Measurements from ENCODE around the gene NOB1. TPM values are rescaled to one million over a fixed set of nuclear protein-coding genes. Genes with fewer than 3 reads are reported as not detected.
A peak's percentile ranks its signal among the peaks of the same experiment; 100 is the strongest.

The NOB1 gene
- total and polyA plus RNA-seq, 2 donors (not counting 1 experiment from before 2014, with no cell fraction given): 42.3 to 44.9 TPM

DNA sequence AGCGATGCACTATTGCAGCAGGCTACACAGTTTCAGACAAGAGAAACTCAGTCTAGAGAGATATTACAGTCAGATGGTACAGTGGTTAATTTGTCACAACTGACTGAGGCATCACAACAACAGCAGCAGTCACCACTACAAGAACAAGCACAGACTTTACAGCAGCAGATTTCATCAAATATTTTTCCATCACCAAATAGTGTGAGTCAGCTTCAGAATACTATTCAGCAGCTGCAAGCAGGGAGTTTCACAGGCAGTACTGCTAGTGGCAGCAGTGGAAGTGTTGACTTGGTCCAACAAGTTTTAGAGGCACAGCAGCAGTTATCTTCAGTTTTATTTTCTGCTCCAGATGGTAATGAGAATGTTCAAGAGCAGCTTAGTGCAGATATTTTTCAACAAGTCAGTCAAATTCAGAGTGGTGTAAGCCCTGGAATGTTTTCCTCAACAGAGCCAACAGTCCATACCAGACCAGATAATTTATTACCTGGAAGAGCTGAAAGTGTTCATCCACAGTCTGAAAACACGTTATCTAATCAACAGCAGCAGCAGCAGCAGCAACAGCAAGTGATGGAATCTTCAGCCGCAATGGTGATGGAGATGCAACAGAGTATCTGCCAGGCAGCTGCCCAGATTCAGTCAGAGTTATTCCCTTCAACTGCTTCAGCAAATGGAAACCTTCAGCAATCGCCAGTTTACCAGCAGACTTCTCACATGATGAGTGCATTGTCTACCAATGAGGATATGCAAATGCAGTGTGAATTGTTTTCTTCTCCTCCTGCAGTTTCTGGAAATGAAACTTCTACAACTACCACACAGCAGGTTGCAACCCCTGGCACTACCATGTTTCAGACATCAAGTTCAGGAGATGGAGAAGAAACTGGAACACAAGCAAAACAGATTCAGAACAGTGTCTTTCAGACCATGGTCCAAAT lies 62.5 kb downstream of the NOB1 start:
- CTCF ChIA-PET: no interaction called here
- no peak for TF ChIP-seq EZH2 (IDR thresholded peaks at IDR 0.05; ENCODE audit: borderline replicate concordance, insufficient read depth, low read depth, low read length, poor library complexity, severe bottlenecking)
- TF ChIP-seq, protein P1, sequence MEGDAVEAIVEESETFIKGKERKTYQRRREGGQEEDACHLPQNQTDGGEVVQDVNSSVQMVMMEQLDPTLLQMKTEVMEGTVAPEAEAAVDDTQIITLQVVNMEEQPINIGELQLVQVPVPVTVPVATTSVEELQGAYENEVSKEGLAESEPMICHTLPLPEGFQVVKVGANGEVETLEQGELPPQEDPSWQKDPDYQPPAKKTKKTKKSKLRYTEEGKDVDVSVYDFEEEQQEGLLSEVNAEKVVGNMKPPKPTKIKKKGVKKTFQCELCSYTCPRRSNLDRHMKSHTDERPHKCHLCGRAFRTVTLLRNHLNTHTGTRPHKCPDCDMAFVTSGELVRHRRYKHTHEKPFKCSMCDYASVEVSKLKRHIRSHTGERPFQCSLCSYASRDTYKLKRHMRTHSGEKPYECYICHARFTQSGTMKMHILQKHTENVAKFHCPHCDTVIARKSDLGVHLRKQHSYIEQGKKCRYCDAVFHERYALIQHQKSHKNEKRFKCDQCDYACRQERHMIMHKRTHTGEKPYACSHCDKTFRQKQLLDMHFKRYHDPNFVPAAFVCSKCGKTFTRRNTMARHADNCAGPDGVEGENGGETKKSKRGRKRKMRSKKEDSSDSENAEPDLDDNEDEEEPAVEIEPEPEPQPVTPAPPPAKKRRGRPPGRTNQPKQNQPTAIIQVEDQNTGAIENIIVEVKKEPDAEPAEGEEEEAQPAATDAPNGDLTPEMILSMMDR (IDR thresholded peaks at IDR 0.05): no peak

More for the DNA sequence above, 62.5 kb downstream of the NOB1 start:
- peaks cover 5% of the 10 kb centered on the region for H3K79me2 ChIP-seq (ENCODE audit: control insufficient read depth, insufficient read depth, low read length)
- Mint-ChIP-seq H3K27ac (peak overlapping the region; percentile 43), H3K4me3 (no peak overlapping the region), H3K4me1 (peaks cover 16% of the 10 kb centered on the region), H3K9me3 (ENCODE audit: insufficient read depth) (no peaks in the 10 kb centered on the region), H3K27me3 (no peaks in the 10 kb centered on the region)
- H4K20me1 ChIP-seq (ENCODE audit: control insufficient read depth, insufficient read depth, low read length, poor library complexity, severe bottlenecking): no peaks in the 10 kb centered on the region
- intact Hi-C loops (cut with micrococcal nuclease): no loop called here
- peaks cover 12 to 56% of the 10 kb centered on the region in 2 experiments for H3K36me3 ChIP-seq (replicated peaks in 1 of 2; ENCODE audit: control extremely low read depth in 1 of 2, control insufficient read depth in 1 of 2, extremely low read depth in 1 of 2, insufficient read depth in 2 of 2, low read length in 1 of 2)
- ATAC-seq (ENCODE audit: low read depth) (no peak), DNase-seq (no peak)
- H3K9ac ChIP-seq (ENCODE audit: low read length): no peak overlapping the region
- H3K27me3 ChIP-seq (replicated peaks in 1 of 4; ENCODE audit: control extremely low read depth in 1 of 4, control insufficient read depth in 3 of 4, insufficient read depth in 4 of 4, low read length in 3 of 4): no peaks in the 10 kb centered on the region
- WGBS (ENCODE audit: insufficient coverage): 100% methylated on average over 2 of the region's 4 CpGs
- H3K4me2 ChIP-seq (replicated peaks; ENCODE audit: low read depth, low read length, poor library complexity, severe bottlenecking): no peak overlapping the region
- H3K27ac ChIP-seq (ENCODE audit: low read length in 2 of 2): peak overlapping the region in 1 of 2 donors; percentile 23
- H3K9me3 ChIP-seq (ENCODE audit: control extremely low read depth in 1 of 3, control insufficient read depth in 2 of 3, insufficient read depth in 1 of 3, low read length in 2 of 3): peaks cover 0 to 2% (median 0%) of the 10 kb centered on the region in 3 donors
- POLR2A ChIA-PET: no interaction called here
- H2AFZ ChIP-seq (ENCODE audit: insufficient read depth, low read depth, low read length, poor library complexity, severe bottlenecking): no peak overlapping the region
- H3K4me1 ChIP-seq (ENCODE audit: control insufficient read depth in 2 of 2, insufficient read depth in 2 of 2, low read length in 2 of 2): peaks cover 0 to 5% of the 10 kb centered on the region in 2 donors
- no peak overlapping the region for H3K4me3 ChIP-seq (ENCODE audit: control extremely low read depth in 1 of 5, extremely low read depth in 1 of 5, insufficient read depth in 1 of 5, low read depth in 2 of 5, low read length in 4 of 5)

Small RNA genes lying within 50 kb of the gene (small RNA-seq; reads per million reads assigned to genes)
- gene RF00091 (ENCODE audit: insufficient read length, low read depth, low replicate concordance): not detected

Other genes starting within 250 kb of the NOB1 start
- gene NFAT5, start 189.0 kb downstream of the NOB1 start, total RNA-seq: 50.0 and 52.1 TPM in 2 replicates
- gene NFAT5, start 189.0 kb downstream of the NOB1 start, polyA plus RNA-seq: 6.3 and 7.7 TPM in 2 replicates
- 1.1 and 2.3 TPM in 2 replicates for gene NQO1, start 28.4 kb downstream of the NOB1 start, total RNA-seq
- 0.58 and 1.3 TPM in 2 replicates for gene NQO1, start 28.4 kb downstream of the NOB1 start, polyA plus RNA-seq
- gene WWP2, start 7.4 kb upstream of the NOB1 start, total RNA-seq: 100 and 105 TPM in 2 replicates
- 33.4 and 40.7 TPM in 2 replicates for gene WWP2, start 7.4 kb upstream of the NOB1 start, polyA plus RNA-seq
- 2.2 and 2.5 TPM in 2 replicates for gene CLEC18A, start 196.4 kb upstream of the NOB1 start, total RNA-seq
- 0.52 and 1.3 TPM in 2 replicates for gene CLEC18A, start 196.4 kb upstream of the NOB1 start, polyA plus RNA-seq

Data from B cell (primary cell).